IMR-90 (cell line): ENCODE data around the gene SYAP1. TPM values are rescaled to one million over a fixed set of nuclear protein-coding genes. Genes with fewer than 3 reads are reported as not detected.

Experiments used
- ATAC-seq: fragments of 200-7000 bp; cut with Tn5 transposase; 2 replicates; pipeline ENCODE4 v1.9.1; 2020; ENCODE audit warnings: low read depth, mild to moderate bottlenecking, moderate library complexity
- BruUV-seq: library from RNA; stranded (reverse); fragments of 400-500 nt; replicated peaks from 2 replicates; lab custom pipeline; 2021; lab: Mats Ljungman, UMichigan
- CTCF ChIA-PET: fragments of 300-600 bp; formaldehyde crosslinking; extraction: SDS; loops from one replicate; lab custom pipeline; 2021; ENCODE audit warnings: antibody characterized with exemption; lab: Yijun Ruan, JAX
- POLR2A ChIA-PET: fragments of 300-600 bp; sonication (Branson Sonifier 250); formaldehyde crosslinking; loops from one replicate; lab custom pipeline; 2022; ENCODE audit warnings: antibody characterized with exemption; ENCODE audit not compliant: unreplicated experiment; lab: Charles Lee
- DNase-seq: peaks from one replicate; pipeline ENCODE4 v3.0.0; 2013
- H2AFZ ChIP-seq: replicated peaks from 2 replicates; pipeline ENCODE3; 2013; ENCODE audit warnings: low read length, mild to moderate bottlenecking; ENCODE audit not compliant: poor library complexity
- H2AK5ac ChIP-seq: 2 replicates; pipeline ENCODE4 v1.6.1; 2013; ENCODE audit warnings: low read depth, low read length, inconsistent platforms
- H2AK9ac ChIP-seq: replicated peaks from 2 replicates; pipeline ENCODE3; 2013; ENCODE audit warnings: mild to moderate bottlenecking, low read depth, low read length, moderate library complexity; ENCODE audit not compliant: poor library complexity
- H2BK120ac ChIP-seq: 2 replicates; pipeline ENCODE4 v1.6.1; 2013; ENCODE audit warnings: low read depth, low read length, inconsistent platforms
- H2BK15ac ChIP-seq: 3 replicates; pipeline ENCODE4 v1.6.1; 2013; ENCODE audit warnings: low read depth, low read length, inconsistent platforms
- H2BK20ac ChIP-seq: 2 replicates; pipeline ENCODE4 v1.6.1; 2013; ENCODE audit warnings: low read depth, mild to moderate bottlenecking, inconsistent platforms, low read length, moderate library complexity
- H2BK5ac ChIP-seq: 2 replicates; pipeline ENCODE4 v1.6.1; 2013; ENCODE audit warnings: mild to moderate bottlenecking, low read depth, low read length, inconsistent platforms; ENCODE audit not compliant: poor library complexity, severe bottlenecking
- H3K14ac ChIP-seq: replicated peaks from 2 replicates; pipeline ENCODE4 v1.6.1; 2013; ENCODE audit warnings: low read depth, low read length, inconsistent platforms
- H3K18ac ChIP-seq: 2 replicates; pipeline ENCODE4 v1.6.1; 2013; ENCODE audit warnings: low read depth, low read length, control low read depth
- H3K23ac ChIP-seq: 2 replicates; pipeline ENCODE4 v1.6.1; 2013; ENCODE audit warnings: low read depth, low read length, inconsistent platforms
- H3K27ac ChIP-seq: 2 replicates; pipeline ENCODE4 v1.5.1; 2013; ENCODE audit warnings: mild to moderate bottlenecking, control low read depth, low read length; ENCODE audit not compliant: insufficient read depth
- H3K27me3 ChIP-seq: 2 replicates; pipeline ENCODE4 v1.6.1; 2013; ENCODE audit warnings: low read length; ENCODE audit not compliant: control insufficient read depth, insufficient read depth
- H3K36me3 ChIP-seq: 2 replicates; pipeline ENCODE4 v1.6.1; 2013; ENCODE audit warnings: low read length, mixed read lengths; ENCODE audit not compliant: control insufficient read depth, insufficient read depth
- H3K4ac ChIP-seq: 2 replicates; pipeline ENCODE4 v1.6.1; 2013; ENCODE audit warnings: low read depth, low read length, inconsistent platforms
- H3K4me1 ChIP-seq: 2 replicates; pipeline ENCODE4 v1.6.1; 2013; ENCODE audit warnings: low read length, mixed read lengths; ENCODE audit not compliant: control insufficient read depth, insufficient read depth
- H3K4me2 ChIP-seq: 2 replicates; pipeline ENCODE4 v1.6.1; 2013; ENCODE audit warnings: low read depth, mild to moderate bottlenecking, control low read depth, low read length, moderate library complexity
- H3K4me3 ChIP-seq: 2 replicates; pipeline ENCODE4 v1.5.1; 2013; ENCODE audit warnings: low read depth, mild to moderate bottlenecking, control low read depth, low read length, moderate library complexity; ENCODE audit not compliant: insufficient read depth
- H3K56ac ChIP-seq: 2 replicates; pipeline ENCODE4 v1.6.1; 2013; ENCODE audit warnings: low read length, inconsistent platforms; ENCODE audit not compliant: insufficient read depth; ENCODE audit errors: extremely low read depth
- H3K79me1 ChIP-seq, 2 experiments: 2 replicates each; pipeline ENCODE4 v1.6.1; 2013; ENCODE audit warnings: low read length in 2 of 2, inconsistent platforms in 1 of 2, low read depth in 1 of 2
- H3K9ac ChIP-seq: 2 replicates; pipeline ENCODE4 v1.6.1; 2013; ENCODE audit warnings: low read depth, low read length, control low read depth
- H3K9me1 ChIP-seq: 2 replicates; pipeline ENCODE4 v1.6.1; 2013; ENCODE audit warnings: low read length, inconsistent platforms; ENCODE audit not compliant: insufficient read depth
- H3K9me3 ChIP-seq: 2 replicates; pipeline ENCODE4 v1.6.1; 2013; ENCODE audit warnings: low read length; ENCODE audit not compliant: control insufficient read depth, insufficient read depth
- H4K20me1 ChIP-seq: 2 replicates; pipeline ENCODE4 v1.6.1; 2013; ENCODE audit warnings: low read length, inconsistent platforms; ENCODE audit not compliant: insufficient read depth
- H4K5ac ChIP-seq: 2 replicates; pipeline ENCODE4 v1.6.1; 2013; ENCODE audit warnings: mild to moderate bottlenecking, low read depth, low read length, control low read depth
- H4K8ac ChIP-seq, 2 experiments: 2 replicates each; pipeline ENCODE4 v1.6.1; 2013; ENCODE audit warnings: low read depth in 2 of 2, low read length in 2 of 2, control low read depth in 1 of 2, inconsistent platforms in 1 of 2
- H4K91ac ChIP-seq: 2 replicates; pipeline ENCODE4 v1.6.1; 2013; ENCODE audit warnings: low read depth, low read length, inconsistent platforms; ENCODE audit not compliant: insufficient read depth
- CEBPB ChIP-seq: IDR thresholded peaks from 2 replicates; pipeline ENCODE4 v1.6.1; 2012; ENCODE audit warnings: low read depth, low read length, improper control_type of control experiment
- CHD1 ChIP-seq: IDR thresholded peaks from 2 replicates; pipeline ENCODE4 v1.6.1; 2012; ENCODE audit warnings: low read depth, low read length, improper control_type of control experiment
- FOS ChIP-seq: fragments of 150-350 bp; IDR thresholded peaks from 2 replicates; pipeline ENCODE4 v1.6.1; 2016; ENCODE audit warnings: low read depth, low read length
- MXI1 ChIP-seq: IDR thresholded peaks from 2 replicates; pipeline ENCODE4 v1.6.1; 2012; ENCODE audit warnings: low read depth, mild to moderate bottlenecking, low read length, moderate library complexity, borderline replicate concordance
- RCOR1 ChIP-seq: IDR thresholded peaks from 2 replicates; pipeline ENCODE4 v1.6.1; 2012; ENCODE audit warnings: mild to moderate bottlenecking, low read length, improper control_type of control experiment; ENCODE audit not compliant: insufficient replicate concordance
- RFX5 ChIP-seq: IDR thresholded peaks from 2 replicates; pipeline ENCODE4 v1.8.0; 2012; ENCODE audit warnings: low read depth, mild to moderate bottlenecking, low read length, moderate library complexity
- SMC3 ChIP-seq: fragments of 150-350 bp; IDR thresholded peaks from 2 replicates; pipeline ENCODE4 v1.6.1; 2016; ENCODE audit warnings: low read depth, mild to moderate bottlenecking, antibody characterized with exemption, low read length, moderate library complexity
- WGBS, 2 experiments: methylation state at CpG; one replicate each; pipeline versions ENCODE4 v1.1.5 to v1.1.7; 2013; ENCODE audit warnings: missing lambda C conversion rate in 2 of 2; ENCODE audit not compliant: insufficient read length in 1 of 2; ENCODE audit errors: extremely low coverage in 2 of 2; 5-methylcytosine and 5-hydroxymethylcytosine counted together
- dilution Hi-C: fragments of 300-500 bp; cut with HindIII; formaldehyde crosslinking; loops from one replicate; pipeline ENCODE4 v1.14.3; 2018; ENCODE audit warnings: low sequenced_read_pairs; ENCODE audit not compliant: unreplicated experiment
- in situ Hi-C: fragments of 300-500 bp; cut with MboI; formaldehyde crosslinking; loops from 3 replicates; pipeline ENCODE4 v1.14.3; 2019; ENCODE audit warnings: low sequenced_read_pairs, inconsistent platforms, mixed read lengths
- intact Hi-C: fragments of 100-400 bp; cut with micrococcal nuclease; formaldehyde crosslinking; loops from 2 replicates; pipeline ENCODE4 v1.10.0; 2022
- polyA plus RNA-seq, 3 experiments: library from polyadenylated mRNA; depleted of rRNA; stranded (reverse); fragments of >200 nt; gene quantifications; 2 replicates each; pipeline ENCODE4 v1.2.3, GENCODE V29; 2012; ENCODE audit warnings: low replicate concordance in 1 of 3
- total RNA-seq: library from RNA; depleted of rRNA; stranded (reverse); fragments of >200 nt; gene quantifications from 2 replicates; pipeline ENCODE4 v1.2.3, GENCODE V29; 2012

SYAP1 gene
- total and polyA plus RNA-seq, 2 of the 4 experiments (the other 2 are of a cell fraction): 17.7 to 35.0 TPM

GRCh38 chrX:16745102-16745501 is 25.7 kb downstream of the SYAP1 start:
- DNase-seq (no peak), ATAC-seq (no peak)
- Histone ChIP-seq H2BK5ac (no peak overlapping the region), H3K9ac (no peak overlapping the region), H3K4me2 (no peak overlapping the region), H4K8ac (no peak overlapping the region), H2AK5ac (no peak overlapping the region), H2BK20ac (no peak overlapping the region), H2AK9ac (no peak overlapping the region), H3K18ac (no peak overlapping the region), H3K23ac (no peak overlapping the region), H3K27me3 (no peaks in the 10 kb centered on the region), H3K79me1 (peaks cover 3 to 6% of the 10 kb centered on the region in 2 experiments), H3K4me3 (no peak overlapping the region), H4K5ac (no peak overlapping the region), H3K14ac (no peak overlapping the region), H3K36me3 (peaks cover 43% of the 10 kb centered on the region), H3K4me1 (no peaks in the 10 kb centered on the region), H3K56ac (no peak overlapping the region), H4K91ac (no peak overlapping the region), H3K9me3 (no peaks in the 10 kb centered on the region), H3K4ac (no peak overlapping the region), H3K9me1 (0 out of 2 replicates have a peak, but pooled peaks cover under 1% of the 10 kb centered on the region), H2BK15ac (no peak overlapping the region), H2AFZ (no peak overlapping the region), H3K27ac (no peak overlapping the region), H2BK120ac (no peak overlapping the region), H4K20me1 (peaks cover 3% of the 10 kb centered on the region; the same call in 1 of the 2 replicates)
- in situ Hi-C loops (no loop called here), dilution Hi-C loops (no loop called here), intact Hi-C loops (no loop called here)
- CTCF ChIA-PET: interaction anchor here (1.6 kb wide), 1 partner anchor 10 kb away, joined by 4 read pairs; no protein-coding TSS in a partner anchor
- TF ChIP-seq RCOR1: no peak
- TF ChIP-seq RFX5: no peak
- no peak for TF ChIP-seq CHD1
- TF ChIP-seq FOS: no peak
- TF ChIP-seq SMC3: no peak
- no peak for TF ChIP-seq MXI1
- no peak for TF ChIP-seq CEBPB
- WGBS, 2 experiments: 95% methylated on average over 3 of the region's 5 CpGs; no CpG with 5 or more reads in 1 of the 2 experiments
- POLR2A ChIA-PET: interaction anchor here (0.6 kb wide), 1 partner anchor 11 kb away, joined by 5 read pairs; no protein-coding TSS in a partner anchor
- no TSS peak for BruUV-seq
